H1 (cell line): ENCODE data around the gene CLCC1.

Experiments
- BACH1 ChIP-seq: IDR thresholded peaks from 2 replicates; pipeline ENCODE4 v1.6.1; 2012; ENCODE audit warnings: low read length, improper control_type of control experiment
- CTCF ChIP-seq, 3 experiments: IDR thresholded peaks; 1 replicate in 2 of 3; 2 replicates in 1 of 3; pipeline versions ENCODE4 v1.5.1 to v1.6.1; 2011; ENCODE audit warnings: low read length in 3 of 3, mild to moderate bottlenecking in 3 of 3, inconsistent platforms in 2 of 3, low read depth in 1 of 3, moderate library complexity in 1 of 3; ENCODE audit not compliant: insufficient read depth in 1 of 3; ENCODE audit errors: control extremely low read depth in 1 of 3
- E2F6 ChIP-seq: IDR thresholded peaks from 2 replicates; pipeline ENCODE4 v1.6.1; 2012; ENCODE audit warnings: inconsistent platforms
- EP300 ChIP-seq, 2 experiments: IDR thresholded peaks; 1 replicate in 1 of 2; 2 replicates in 1 of 2; pipeline ENCODE4 v1.6.1; 2011 to 2012; ENCODE audit warnings: low read depth in 2 of 2, low read length in 2 of 2, mild to moderate bottlenecking in 2 of 2, borderline replicate concordance in 1 of 2, inconsistent platforms in 1 of 2, moderate library complexity in 1 of 2
- EZH2 ChIP-seq: fragments of 200-600 bp; sonication (generic); IDR thresholded peaks from 2 replicates; pipeline ENCODE4 v1.7.1; 2012; ENCODE audit warnings: low read depth, mild to moderate bottlenecking, moderate library complexity, low read length, inconsistent platforms; ENCODE audit not compliant: severe bottlenecking
- HDAC6 ChIP-seq: IDR thresholded peaks from one replicate; pipeline ENCODE4 v1.7.1; 2012; ENCODE audit warnings: low read depth, mild to moderate bottlenecking, inconsistent platforms, low read length, moderate library complexity
- POLR2A ChIP-seq, 2 experiments: IDR thresholded peaks; 1 replicate in 1 of 2; 2 replicates in 1 of 2; pipeline ENCODE4 v1.6.1; 2011; ENCODE audit warnings: low read depth in 2 of 2, low read length in 2 of 2, mild to moderate bottlenecking in 2 of 2; ENCODE audit errors: control extremely low read depth in 1 of 2
- RAD21 ChIP-seq, 2 experiments: IDR thresholded peaks in 1 of 2; conservative IDR thresholded peaks in 1 of 2; 2 replicates each; pipeline ENCODE4 v1.6.1; 2011; ENCODE audit warnings: low read depth in 2 of 2, low read length in 2 of 2, improper control_type of control experiment in 1 of 2, inconsistent platforms in 1 of 2, mild to moderate bottlenecking in 1 of 2, moderate library complexity in 1 of 2
- SUZ12 ChIP-seq: fragments of 200-600 bp; sonication (generic); IDR thresholded peaks from 2 replicates; pipeline ENCODE4 v1.6.1; 2012; ENCODE audit warnings: mild to moderate bottlenecking, inconsistent platforms, low read length, moderate library complexity, mixed read lengths
- YY1 ChIP-seq: IDR thresholded peaks from 2 replicates; pipeline ENCODE4 v1.6.1; 2011; ENCODE audit warnings: low read depth, mild to moderate bottlenecking, low read length
- ZNF274 ChIP-seq: IDR thresholded peaks from 2 replicates; pipeline ENCODE4 v1.7.0; 2012; ENCODE audit warnings: low read length, borderline replicate concordance; ENCODE audit errors: extremely low read depth

- TF ChIP-seq CTCF (IDR thresholded peaks at IDR 0.05; ENCODE audit: control extremely low read depth in 1 of 3, insufficient read depth in 1 of 3, low read depth in 1 of 3, low read length in 3 of 3) (no peak), ZNF274 (no peak), SUZ12 (no peak), YY1 (no peak), EZH2 (no peak), E2F6 (no peak), POLR2A (IDR thresholded peaks at IDR 0.05; ENCODE audit: control extremely low read depth in 1 of 2, low read depth in 2 of 2, low read length in 2 of 2) (no peak), HDAC6 (no peak), RAD21 (IDR thresholded peaks at IDR 0.05 in 1 of 2, conservative IDR thresholded peaks at IDR 0.05 in 1 of 2; ENCODE audit: low read depth in 2 of 2, low read length in 2 of 2) (no peak), EP300 (IDR thresholded peaks at IDR 0.05; ENCODE audit: borderline replicate concordance in 1 of 2, low read depth in 2 of 2, low read length in 2 of 2) (no peak), BACH1 (no peak)
Measured at GRCh38 chr1:109011335-109011734, 48.1 kb upstream of the CLCC1 start.
